Heart right ventricle (tissue), 16 donors: ENCODE data around the gene RSKR. TPM values are rescaled to one million over a fixed set of nuclear protein-coding genes. Genes with fewer than 3 reads are reported as not detected.
"Not testable (repeated sequence)": the region's sequence is repeated elsewhere in the genome, so short reads cannot be mapped to it uniquely, and the experiment has no call there.

ENCODE experiments used
- ATAC-seq, 8 donors: fragments of 200-7000 bp; cut with Tn5 transposase; one replicate each; pipeline ENCODE4 v1.9.1; 2020; ENCODE audit warnings: mild to moderate bottlenecking in 8 of 8, moderate library complexity in 8 of 8, moderate number of reproducible peaks in 1 of 8
- DNase-seq, 2 donors: peaks; one replicate each; pipeline ENCODE4 v3.0.0-alpha.2; 2020
- H3K27ac ChIP-seq, 10 donors: fragments of 200-600 bp; sonication (generic) in 2 of 10; one replicate each; pipeline versions ENCODE4 v1.5.0 to v1.8.0; 2020 to 2022; ENCODE audit warnings: mild to moderate bottlenecking in 3 of 10
- H3K27me3 ChIP-seq, 7 donors: fragments of 200-600 bp; one replicate each; pipeline ENCODE4 v1.8.0; 2021 to 2022; ENCODE audit warnings: mild to moderate bottlenecking in 2 of 7
- H3K36me3 ChIP-seq, 9 donors: fragments of 200-600 bp; sonication (generic) in 1 of 9; one replicate each; pipeline versions ENCODE4 v1.5.0 to v1.8.0; 2020 to 2022; ENCODE audit warnings: mild to moderate bottlenecking in 2 of 9
- H3K4me1 ChIP-seq, 9 donors: fragments of 200-600 bp; sonication (generic) in 1 of 9; one replicate each; pipeline versions ENCODE4 v1.5.0 to v1.8.0; 2020 to 2022; ENCODE audit warnings: mild to moderate bottlenecking in 4 of 9
- H3K4me3 ChIP-seq, 10 donors: fragments of 200-600 bp; sonication (generic) in 2 of 10; one replicate each; pipeline versions ENCODE4 v1.5.0 to v1.8.0; 2020 to 2022; ENCODE audit warnings: mild to moderate bottlenecking in 7 of 10, moderate library complexity in 2 of 10
- H3K9me3 ChIP-seq, 11 donors: fragments of 200-600 bp in 10 of 11; sonication (generic) in 2 of 11; one replicate each; pipeline versions ENCODE4 v1.5.0 to v1.8.0; 2013 to 2022; ENCODE audit warnings: mild to moderate bottlenecking in 2 of 11, control low read depth in 1 of 11, moderate library complexity in 1 of 11
- CTCF ChIP-seq, 9 donors: fragments of 200-600 bp; sonication (generic) in 2 of 9; IDR thresholded peaks; one replicate each; pipeline versions ENCODE4 v1.5.0 to v1.8.0; 2021 to 2022; ENCODE audit warnings: antibody characterized with exemption in 9 of 9, mild to moderate bottlenecking in 5 of 9, moderate library complexity in 1 of 9
- WGBS, 2 donors: extraction: QIAGEN DNeasy Blood & Tissue Kit; methylation state at CpG; one replicate each; pipeline ENCODE4 v1.1.7; 2013; ENCODE audit warnings: inconsistent platforms in 1 of 2; 5-methylcytosine and 5-hydroxymethylcytosine counted together
- intact Hi-C, 10 donors: fragments of 100-400 bp; cut with DNase I; formaldehyde crosslinking; loops; one replicate each; pipeline versions ENCODE4 v1.11.1 to v1.14.2; 2022
- polyA plus RNA-seq, 2 donors: library from polyadenylated mRNA; stranded (reverse); fragments of 200-250 nt; gene quantifications; one replicate each; pipeline ENCODE4 v1.2.3, GENCODE V29; 2013
- total RNA-seq, 10 donors: library from RNA; stranded (reverse); fragmentation: NEBNext Ultra II Directional in 3 of 10; extraction: Animal tissue kit (Norgen Biotek cat#: 25700) in 3 of 10; gene quantifications; one replicate each; pipeline versions ENCODE4 v1.2.1 to v1.2.4, GENCODE V29; 2021 to 2023
- donor health status: Arrhythmogenic right ventricular cardiomyopathy.
- donor health status: ischemic (EF 13 %, LVEDD 7.1; RV severe dilation, severe dysfunction).
- donor health status: healthy with polysubstance abuse.
- donor health status: DM: no; HTN: yes; CAD: no.
- donor health status: DM: no; HTN: no; CAD: no.
- donor health status: ischemic (EF 25% LVEDD 6.9; RV normal size, moderate dysfunction).
- donor health status: ischemic (EF 25% LVEDD 5.7; RV mildly dilated, moderate dysfunction).
- donor health status: healthy.
- donor health status: DM: yes; HTN: yes; CAD: no.
- donor health status: Ischemic cardiomyopathy.
- donor health status: ischemic (EF 35%, LVEDD 5.7; RV mildly dilated, moderate dysfunction).
- donor health status: nonischemic (EF 11% LVEDD 7.7; RV severe dilation, severe dysfunction).
- donor health status: DM: yes; HTN: yes; CAD: no.
- donor health status: PGD.
- donor health status: ischemic (EF 29% LVEDD 5.4; RV normal size, mild dysfunction).
- donor health status: nonischemic (EF 23%, LVEDD 6.1; RV moderate dilation, normal function).

The RSKR gene
- total and polyA plus RNA-seq, 12 donors, result 2.1 to 8.7 (median 4.1) TPM

GRCh38 chr17:28658342-28658741 is 44.4 kb upstream of the RSKR start:
- ATAC-seq, H3K27ac ChIP-seq, H3K27me3 ChIP-seq, H3K9me3 ChIP-seq, H3K4me3 ChIP-seq, intact Hi-C loops, DNase-seq: not testable (repeated sequence)
- Histone ChIP-seq H3K36me3 (peaks cover 0 to 67% (median 6%) of the 10 kb centered on the region in 9 donors), H3K4me1 (peaks cover 7 to 27% (median 21%) of the 10 kb centered on the region in 9 donors)
- WGBS, 2 donors, result 93% methylated on average over 5 of the region's 8 CpGs

- H3K27me3 ChIP-seq, result no peaks in the 10 kb centered on the region
- intact Hi-C loops, result no loop called here
- peaks cover 0 to 73% (median 6%) of the 10 kb centered on the region in 9 donors for H3K36me3 ChIP-seq
- no peaks in the 10 kb centered on the region for H3K9me3 ChIP-seq
- H3K4me3 ChIP-seq, result no peak overlapping the region
- no peak overlapping the region for H3K27ac ChIP-seq
- ATAC-seq, result no peak
- H3K4me1 ChIP-seq, result peaks cover 4 to 21% (median 15%) of the 10 kb centered on the region in 9 donors
- no peak for DNase-seq
- TF ChIP-seq CTCF (IDR thresholded peaks at IDR 0.05), result no peak
- 88 to 94% methylated on average over 5 of the region's 5 CpGs for whole genome bisulfite sequencing, 2 donors
Observed at GRCh38 chr17:28657756-28658155, 43.8 kb upstream of the RSKR start.

DNA sequence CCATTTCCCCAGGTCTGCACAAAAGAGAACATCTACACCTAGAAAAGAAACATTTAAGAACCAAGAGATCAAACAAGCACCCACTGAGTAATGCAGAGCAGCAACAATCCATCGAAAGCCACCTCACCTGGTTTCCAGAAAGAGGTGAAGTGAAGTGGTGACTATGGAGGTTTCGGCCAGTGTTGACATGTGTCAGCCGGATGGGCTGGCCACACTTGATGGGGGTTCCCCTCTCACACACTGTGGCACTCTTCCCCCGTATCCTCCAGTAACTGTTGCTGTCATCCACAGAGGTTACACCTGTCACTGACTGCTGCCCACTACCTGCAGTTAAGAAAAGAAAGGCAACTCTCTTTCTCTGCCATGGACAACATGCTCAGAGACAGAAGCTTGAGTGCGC is 41.2 kb upstream of the RSKR start:
- peak in 1 of 8 donors; percentile 19 for ATAC-seq
- H3K4me3 ChIP-seq, result no peak overlapping the region

DNA sequence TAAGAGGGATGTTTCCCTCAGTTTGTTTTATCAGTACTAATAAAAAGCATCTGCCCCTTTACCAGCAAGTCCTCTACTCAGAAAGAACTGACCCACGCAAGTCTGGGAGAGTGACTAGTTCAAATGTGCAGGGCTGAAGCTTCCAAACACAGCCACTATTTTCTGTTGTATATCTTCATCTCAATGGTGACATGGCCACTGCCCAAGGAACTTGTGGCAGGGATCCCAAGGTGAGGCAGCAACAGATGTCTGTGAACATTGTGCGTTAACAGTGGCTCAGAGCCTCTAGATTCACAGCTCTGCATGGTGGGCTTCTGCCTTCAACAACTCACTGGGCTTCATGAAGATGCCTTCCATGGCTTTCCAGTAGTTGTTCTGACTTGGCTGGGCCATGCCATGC is 34.7 kb upstream of the RSKR start:
- Histone ChIP-seq H3K27me3 (no peaks in the 10 kb centered on the region), H3K36me3 (peaks cover 0 to 61% (median 17%) of the 10 kb centered on the region in 9 donors), H3K27ac (peak overlapping the region in 7 of 10 donors; percentile 1 to 97 (median 29)), H3K9me3 (no peaks in the 10 kb centered on the region), H3K4me1 (peaks cover 5 to 50% (median 34%) of the 10 kb centered on the region in 9 donors), H3K4me3 (no peak overlapping the region)
- TF ChIP-seq CTCF (IDR thresholded peaks at IDR 0.05), result no peak
- peak in 4 of 8 donors; percentile 2 to 43 (median 10) for ATAC-seq
- DNase-seq, result peak; percentile 26 to 52
- WGBS, 2 donors, result 52 to 54% methylated on average over 2 of the region's 2 CpGs
- intact Hi-C loops, result loop anchor here in 1 of 10 donors (5.0 kb wide), 1 partner anchor 69 kb away; the partner anchor contains the start of genes RAB34 and RPL23A

More for the DNA sequence above, 41.2 kb upstream of the RSKR start:
- Histone ChIP-seq H3K4me1 (peaks cover 0 to 3% (median 1%) of the 10 kb centered on the region in 9 donors), H3K27me3 (no peaks in the 10 kb centered on the region), H3K9me3 (no peaks in the 10 kb centered on the region), H3K27ac (no peak overlapping the region), H3K36me3 (peaks cover 0 to 98% (median 17%) of the 10 kb centered on the region in 9 donors)
- 93 to 95% methylated on average over 5 of the region's 5 CpGs for WGBS, 2 donors
- no peak for DNase-seq
- TF ChIP-seq CTCF (IDR thresholded peaks at IDR 0.05), result no peak
- intact Hi-C loops, result no loop called here

GRCh38 chr17:28646039-28646754 is 32.2 kb upstream of the RSKR start:
- peaks cover 0 to 61% (median 18%) of the 10 kb centered on the region in 9 donors for H3K36me3 ChIP-seq
- peaks cover 15 to 60% (median 46%) of the 10 kb centered on the region in 9 donors for H3K4me1 ChIP-seq
- TF ChIP-seq CTCF (IDR thresholded peaks at IDR 0.05), result no peak
- peak overlapping the region; percentile 31 to 98 (median 94) for H3K27ac ChIP-seq
- H3K27me3 ChIP-seq, result no peaks in the 10 kb centered on the region
- 61 to 64% methylated on average over 12 of the region's 12 CpGs for WGBS, 2 donors
- DNase-seq, result no peak
- no peaks in the 10 kb centered on the region for H3K9me3 ChIP-seq
- intact Hi-C loops, result loop anchor here in 1 of 10 donors (5.0 kb wide), 1 partner anchor 71 kb away; the partner anchor contains the start of genes RAB34 and RPL23A
- no peak for ATAC-seq
- H3K4me3 ChIP-seq, result peak overlapping the region in 8 of 10 donors; percentile 1 to 96 (median 86)
